Hippocampal formation (tissue), 2 donors: ENCODE data around the gene CARHSP1.
"Not testable (repeated sequence)": the region's sequence is repeated elsewhere in the genome, so short reads cannot be mapped to it uniquely, and the experiment has no call there.

Experiments used
- DNase-seq, 2 donors: peaks; one replicate each; lab custom pipeline; 2025; lab: John Stamatoyannopoulos, UW

The CARHSP1 gene

GRCh38 chr16:8872071-8872470 lies 3.3 kb upstream of the CARHSP1 start:
- DNase-seq, result no peak

- DNase-seq, result not testable (repeated sequence)
These were observed 1.1 kb upstream of the CARHSP1 start for GRCh38 chr16:8869988-8870241.

GRCh38 chr16:8869212-8869987 lies 594 bp upstream of the CARHSP1 start:
- no peak for DNase-seq

GRCh38 chr16:8867932-8868415 lies 832 bp downstream of the CARHSP1 start:
- no peak for DNase-seq

GRCh38 chr16:8867216-8867931 lies 1.4 kb downstream of the CARHSP1 start:
- DNase-seq, result peak in 1 of 2 donors; percentile 40

GRCh38 chr16:8866884-8867215 lies 2.0 kb downstream of the CARHSP1 start:
- DNase-seq, result no peak

- peak; percentile 34 to 51 for DNase-seq
These were observed 2.5 kb downstream of the CARHSP1 start for GRCh38 chr16:8866118-8866883.

GRCh38 chr16:8865145-8865882 lies 3.5 kb downstream of the CARHSP1 start:
- DNase-seq, result no peak

- DNase-seq, result no peak
These were observed 4.2 kb downstream of the CARHSP1 start for GRCh38 chr16:8864480-8865110.

GRCh38 chr16:8863594-8864424 lies 5.0 kb downstream of the CARHSP1 start:
- DNase-seq, result peak; percentile 91 to 92

- DNase-seq, result no peak
These were observed 6.3 kb downstream of the CARHSP1 start for GRCh38 chr16:8862309-8863130.

- DNase-seq, result no peak
These were observed 7.1 kb downstream of the CARHSP1 start for GRCh38 chr16:8861563-8862308.

- no peak for DNase-seq
These were observed 8.6 kb downstream of the CARHSP1 start for GRCh38 chr16:8859913-8860881.

- no peak for DNase-seq
These were observed 9.6 kb downstream of the CARHSP1 start for GRCh38 chr16:8858994-8859912.

GRCh38 chr16:8855972-8856371 lies 12.8 kb downstream of the CARHSP1 start:
- DNase-seq, result no peak

- no peak for DNase-seq
These were observed 13.6 kb downstream of the CARHSP1 start for GRCh38 chr16:8855051-8855786.
